Measurements from ENCODE around the gene ING2. TPM values are rescaled to one million over a fixed set of nuclear protein-coding genes. Genes with fewer than 3 reads are reported as not detected.

The ING2 gene
- total and polyA plus RNA-seq, 11 donors = 2.9 to 10.9 (median 5.4) TPM

DNA sequence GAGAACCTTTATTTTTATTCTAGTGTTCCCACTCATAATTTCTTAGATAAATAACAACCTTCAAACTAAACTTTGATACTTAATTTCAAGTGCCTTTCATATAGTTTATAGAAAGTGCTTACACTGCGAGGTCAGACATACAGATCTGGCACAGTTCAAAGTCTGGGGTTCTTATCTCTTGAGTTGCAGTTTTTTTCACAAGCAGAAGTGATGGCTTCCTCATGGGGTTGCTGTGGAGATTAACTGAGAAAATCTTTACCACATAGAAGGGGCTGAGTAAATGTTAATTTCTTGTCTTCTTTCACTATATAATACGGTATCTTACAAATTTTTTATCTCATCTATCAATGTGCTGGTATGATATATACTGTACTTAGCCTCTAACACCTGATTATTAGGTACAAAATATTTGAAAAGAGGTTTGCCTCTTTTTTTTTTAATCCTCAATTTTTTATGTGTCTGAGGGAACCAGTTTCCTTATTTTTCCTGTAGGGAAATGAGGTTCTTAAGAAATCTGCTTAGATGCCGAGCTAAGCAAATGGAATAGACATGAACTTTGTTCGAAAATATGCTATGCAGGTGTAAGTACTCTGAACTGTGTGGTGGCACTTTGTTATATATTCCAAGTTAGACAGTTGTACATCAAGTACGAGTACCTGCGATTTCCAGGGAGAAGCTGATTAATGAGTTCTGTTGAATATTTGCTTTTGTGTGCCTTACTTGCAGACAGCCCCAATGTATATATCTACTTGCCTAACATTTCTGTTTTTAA is 3.3 kb downstream of the ING2 start:
- 78 to 79% (median 79%) methylated on average over 6 of the region's 6 CpGs for WGBS, 4 donors
- no peak for TF ChIP-seq POLR2A (IDR thresholded peaks at IDR 0.05)
- TF ChIP-seq, protein P1, sequence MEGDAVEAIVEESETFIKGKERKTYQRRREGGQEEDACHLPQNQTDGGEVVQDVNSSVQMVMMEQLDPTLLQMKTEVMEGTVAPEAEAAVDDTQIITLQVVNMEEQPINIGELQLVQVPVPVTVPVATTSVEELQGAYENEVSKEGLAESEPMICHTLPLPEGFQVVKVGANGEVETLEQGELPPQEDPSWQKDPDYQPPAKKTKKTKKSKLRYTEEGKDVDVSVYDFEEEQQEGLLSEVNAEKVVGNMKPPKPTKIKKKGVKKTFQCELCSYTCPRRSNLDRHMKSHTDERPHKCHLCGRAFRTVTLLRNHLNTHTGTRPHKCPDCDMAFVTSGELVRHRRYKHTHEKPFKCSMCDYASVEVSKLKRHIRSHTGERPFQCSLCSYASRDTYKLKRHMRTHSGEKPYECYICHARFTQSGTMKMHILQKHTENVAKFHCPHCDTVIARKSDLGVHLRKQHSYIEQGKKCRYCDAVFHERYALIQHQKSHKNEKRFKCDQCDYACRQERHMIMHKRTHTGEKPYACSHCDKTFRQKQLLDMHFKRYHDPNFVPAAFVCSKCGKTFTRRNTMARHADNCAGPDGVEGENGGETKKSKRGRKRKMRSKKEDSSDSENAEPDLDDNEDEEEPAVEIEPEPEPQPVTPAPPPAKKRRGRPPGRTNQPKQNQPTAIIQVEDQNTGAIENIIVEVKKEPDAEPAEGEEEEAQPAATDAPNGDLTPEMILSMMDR (IDR thresholded peaks at IDR 0.05) = no peak

DNA sequence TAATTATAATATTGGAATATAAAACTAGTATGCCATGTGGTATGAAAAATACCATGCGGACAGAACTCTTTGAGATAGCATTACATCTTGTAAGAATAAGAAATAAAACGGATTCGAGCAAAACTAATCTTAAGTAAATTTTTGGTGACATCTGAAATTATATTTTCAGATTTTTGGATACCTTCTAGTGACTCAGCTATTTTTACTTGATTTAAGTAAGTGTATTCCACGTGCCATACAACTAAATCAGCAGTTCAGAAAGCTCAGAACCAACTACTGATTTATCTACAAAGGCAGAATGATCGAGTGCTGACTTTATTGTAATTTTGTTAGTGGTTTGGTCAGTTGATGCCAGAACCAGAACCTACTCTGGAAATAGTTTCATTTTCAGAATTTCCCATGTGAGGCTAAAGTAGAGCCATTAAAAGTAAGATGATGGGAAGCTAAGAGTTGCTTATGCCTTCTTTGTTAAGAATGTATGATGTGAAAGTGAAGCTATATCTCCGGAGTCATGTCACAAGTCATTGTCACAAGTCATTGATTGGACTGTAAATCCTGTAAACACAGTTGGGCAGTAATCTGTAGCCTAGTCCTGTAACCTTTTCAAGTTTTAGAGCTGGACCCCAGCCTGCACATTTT is 4.0 kb downstream of the ING2 start:
- intact Hi-C loops (cut with DNase I) = loop anchor here in 6 of 10 donors (5.0 to 10.0 kb wide), 3 partner anchors 67 to 148 kb away; partner anchors contain the start of genes RWDD4 (in 5 of the 6), TRAPPC11 (in 5 of the 6) and CDKN2AIP (in 1 of the 6)
- ATAC-seq = no peak
- DNase-seq = no peak
- H3K27ac ChIP-seq = peak overlapping the region in 1 of 12 donors; percentile 8
- no peak for TF ChIP-seq POLR2A (IDR thresholded peaks at IDR 0.05)
- TF ChIP-seq, protein P1 (IDR thresholded peaks at IDR 0.05) = no peak
- no peaks in the 10 kb centered on the region for H3K27me3 ChIP-seq
- WGBS, 4 donors = 88 to 92% (median 91%) methylated on average over 6 of the region's 6 CpGs
- H3K9me3 ChIP-seq = no peaks in the 10 kb centered on the region
- peaks cover 0 to 27% (median 23%) of the 10 kb centered on the region in 9 donors for H3K36me3 ChIP-seq
- no peak overlapping the region for H3K4me3 ChIP-seq
- H3K4me1 ChIP-seq = peaks cover 0 to 26% (median 3%) of the 10 kb centered on the region in 12 donors

More for the DNA sequence above, 3.3 kb downstream of the ING2 start:
- H3K27me3 ChIP-seq = no peaks in the 10 kb centered on the region
- intact Hi-C loops (cut with DNase I) = loop anchor here in 6 of 10 donors (5.0 to 10.0 kb wide), 3 partner anchors 66 to 149 kb away; partner anchors contain the start of genes RWDD4 (in 5 of the 6), TRAPPC11 (in 5 of the 6) and CDKN2AIP (in 1 of the 6)
- DNase-seq (no peak), ATAC-seq (no peak)
- H3K27ac ChIP-seq = peak overlapping the region in 1 of 12 donors; percentile 8
- peaks cover 0 to 32% (median 8%) of the 10 kb centered on the region in 12 donors for H3K4me1 ChIP-seq
- no peaks in the 10 kb centered on the region for H3K9me3 ChIP-seq
- no peak overlapping the region for H3K4me3 ChIP-seq
- H3K36me3 ChIP-seq = peaks cover 0 to 27% (median 23%) of the 10 kb centered on the region in 9 donors

DNA sequence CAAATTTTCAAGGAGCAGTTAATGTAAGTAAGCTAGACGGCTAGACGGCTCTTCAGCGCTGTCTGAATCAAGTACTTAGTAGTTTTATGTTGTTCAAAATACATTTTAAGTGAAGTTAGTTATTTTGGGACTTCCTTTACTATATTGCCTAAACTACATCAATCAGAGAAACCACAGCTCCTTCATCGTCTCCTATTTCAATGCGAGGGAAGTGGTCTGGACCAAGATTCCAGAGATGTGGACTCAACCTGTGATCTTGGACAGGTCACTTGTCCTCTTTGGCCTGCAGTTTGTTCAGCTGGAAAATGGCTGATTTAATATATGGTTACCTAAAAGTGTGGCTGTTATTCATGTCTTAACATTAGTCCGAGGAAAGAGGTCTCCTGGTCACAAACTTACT is 10.6 kb downstream of the ING2 start:
- TF ChIP-seq, protein P1 (IDR thresholded peaks at IDR 0.05) = no peak
- TF ChIP-seq POLR2A (IDR thresholded peaks at IDR 0.05) = no peak
- H3K27me3 ChIP-seq = no peaks in the 10 kb centered on the region
- H3K27ac ChIP-seq = no peak overlapping the region
- no peak overlapping the region for H3K4me3 ChIP-seq
- DNase-seq (no peak), ATAC-seq (no peak)
- WGBS, 4 donors = 85 to 92% (median 89%) methylated on average over 6 of the region's 6 CpGs
- H3K36me3 ChIP-seq = peaks cover 0 to 26% (median 19%) of the 10 kb centered on the region in 9 donors
- H3K9me3 ChIP-seq = no peaks in the 10 kb centered on the region
- no peaks in the 10 kb centered on the region for H3K4me1 ChIP-seq
- intact Hi-C loops (cut with DNase I) = no loop called here

DNA sequence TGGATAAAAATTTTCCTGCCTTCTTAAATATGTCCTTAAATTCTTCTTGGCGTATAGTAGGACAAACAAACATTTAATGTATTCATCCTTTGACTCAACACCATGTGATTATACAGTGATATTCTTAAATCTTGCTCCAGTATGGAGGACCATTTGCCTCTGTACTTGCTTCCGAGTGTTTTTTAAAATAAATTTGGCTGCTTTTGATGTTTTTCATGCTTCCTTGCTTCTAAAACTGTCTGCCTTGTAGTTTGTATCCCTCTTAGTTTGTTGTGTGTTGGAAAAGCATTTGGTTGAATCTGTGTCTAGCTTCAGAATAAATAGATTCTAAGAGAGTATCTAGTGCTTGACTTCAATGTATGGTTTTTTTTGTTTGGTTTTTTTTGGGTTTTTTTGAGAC is 12.3 kb downstream of the ING2 start:
- no peak for DNase-seq
- intact Hi-C loops (cut with DNase I) = no loop called here
- H3K27me3 ChIP-seq = no peaks in the 10 kb centered on the region
- WGBS, 4 donors = 89 to 95% (median 92%) methylated on average over 2 of the region's 2 CpGs
- H3K4me1 ChIP-seq = no peaks in the 10 kb centered on the region
- peaks cover 0 to 9% (median 6%) of the 10 kb centered on the region in 9 donors for H3K36me3 ChIP-seq
- H3K27ac ChIP-seq = no peak overlapping the region
- TF ChIP-seq, protein P1 (IDR thresholded peaks at IDR 0.05) = no peak
- TF ChIP-seq POLR2A (IDR thresholded peaks at IDR 0.05) = no peak
- no peak overlapping the region for H3K4me3 ChIP-seq
- ATAC-seq = no peak
- H3K9me3 ChIP-seq = no peaks in the 10 kb centered on the region
